Measurements from ENCODE around the gene CDKL2. TPM values are rescaled to one million over a fixed set of nuclear protein-coding genes. Genes with fewer than 3 reads are reported as not detected.

Gene CDKL2
- polyA plus RNA-seq, 1 experiment: 0.38 TPM

DNA sequence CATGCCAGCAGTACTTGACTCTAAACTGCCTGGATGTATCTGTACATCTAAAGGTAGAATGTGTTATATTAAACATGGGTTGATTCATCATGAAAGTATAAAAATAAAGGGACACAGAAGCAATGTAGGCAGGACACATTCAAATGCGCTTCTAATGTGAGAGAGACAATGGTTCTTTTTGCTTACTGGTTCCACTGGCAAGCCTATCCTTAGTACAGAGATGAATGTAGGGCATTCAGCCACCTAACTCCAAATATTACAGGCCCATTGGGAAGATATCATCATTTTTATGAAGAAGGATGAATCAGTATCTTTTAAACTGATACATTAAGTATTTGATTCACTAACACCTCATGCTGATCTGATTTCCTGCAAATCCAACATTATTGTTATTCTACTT lies 18.0 kb downstream of the CDKL2 start:
- ChIA-PET POLR2A (no interaction called here), CTCF (no interaction called here)
- Histone ChIP-seq H3K4me3 (ENCODE audit: low read depth, low read length) (no peak overlapping the region), H3K36me3 (ENCODE audit: control insufficient read depth, insufficient read depth, low read length) (no peaks in the 10 kb centered on the region), H3K27me3 (ENCODE audit: control insufficient read depth, insufficient read depth, low read length) (no peaks in the 10 kb centered on the region)
- TF ChIP-seq, protein P1, sequence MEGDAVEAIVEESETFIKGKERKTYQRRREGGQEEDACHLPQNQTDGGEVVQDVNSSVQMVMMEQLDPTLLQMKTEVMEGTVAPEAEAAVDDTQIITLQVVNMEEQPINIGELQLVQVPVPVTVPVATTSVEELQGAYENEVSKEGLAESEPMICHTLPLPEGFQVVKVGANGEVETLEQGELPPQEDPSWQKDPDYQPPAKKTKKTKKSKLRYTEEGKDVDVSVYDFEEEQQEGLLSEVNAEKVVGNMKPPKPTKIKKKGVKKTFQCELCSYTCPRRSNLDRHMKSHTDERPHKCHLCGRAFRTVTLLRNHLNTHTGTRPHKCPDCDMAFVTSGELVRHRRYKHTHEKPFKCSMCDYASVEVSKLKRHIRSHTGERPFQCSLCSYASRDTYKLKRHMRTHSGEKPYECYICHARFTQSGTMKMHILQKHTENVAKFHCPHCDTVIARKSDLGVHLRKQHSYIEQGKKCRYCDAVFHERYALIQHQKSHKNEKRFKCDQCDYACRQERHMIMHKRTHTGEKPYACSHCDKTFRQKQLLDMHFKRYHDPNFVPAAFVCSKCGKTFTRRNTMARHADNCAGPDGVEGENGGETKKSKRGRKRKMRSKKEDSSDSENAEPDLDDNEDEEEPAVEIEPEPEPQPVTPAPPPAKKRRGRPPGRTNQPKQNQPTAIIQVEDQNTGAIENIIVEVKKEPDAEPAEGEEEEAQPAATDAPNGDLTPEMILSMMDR (IDR thresholded peaks at IDR 0.05; ENCODE audit: insufficient read depth, low read depth, low read length): no peak
- no peak for DNase-seq (ENCODE audit: low read depth)

DNA sequence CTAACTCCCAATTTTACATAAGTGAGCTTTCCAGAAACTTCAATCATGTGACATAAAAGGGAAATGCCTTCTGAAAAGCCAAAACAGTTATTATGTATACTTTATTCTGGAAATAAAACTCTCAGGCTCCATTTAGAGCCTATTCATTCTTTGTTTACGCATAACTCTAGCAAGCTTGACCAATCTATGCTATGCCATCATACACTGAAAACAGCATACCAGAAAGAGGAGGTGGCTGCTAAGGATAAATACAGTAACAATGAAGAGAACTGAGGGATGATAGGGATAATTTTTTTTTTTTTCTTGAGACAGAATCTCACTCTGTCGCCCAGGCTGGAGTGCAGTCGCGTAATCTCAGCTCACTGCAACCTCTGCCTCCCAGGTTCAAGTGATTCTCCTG lies 24.4 kb downstream of the CDKL2 start:
- DNase-seq (ENCODE audit: low read depth): no peak
- ChIA-PET CTCF (no interaction called here), POLR2A (no interaction called here)
- H3K4me3 ChIP-seq (ENCODE audit: low read depth, low read length): no peak overlapping the region
- H3K27me3 ChIP-seq (ENCODE audit: control insufficient read depth, insufficient read depth, low read length): no peaks in the 10 kb centered on the region
- TF ChIP-seq, protein P1 (IDR thresholded peaks at IDR 0.05; ENCODE audit: insufficient read depth, low read depth, low read length): no peak
- H3K36me3 ChIP-seq (ENCODE audit: control insufficient read depth, insufficient read depth, low read length): no peaks in the 10 kb centered on the region

DNA sequence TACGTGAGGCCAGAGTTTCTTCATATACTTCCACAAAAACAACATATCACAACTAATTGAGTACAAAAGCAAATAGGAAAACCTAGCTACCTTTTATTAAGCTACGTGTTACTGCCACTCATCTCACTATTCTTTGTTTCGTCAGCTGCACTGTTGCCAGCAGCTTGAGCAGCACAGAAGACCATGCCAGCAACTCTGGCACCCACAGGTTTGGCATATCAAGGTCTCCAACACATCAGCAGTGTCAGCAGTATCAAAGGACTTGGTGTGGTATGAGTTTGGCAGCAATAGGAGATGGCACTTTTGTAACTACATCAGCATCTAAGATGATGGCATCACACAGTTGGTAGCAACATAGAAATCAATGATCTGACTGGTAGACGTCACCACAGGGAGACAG lies 30.7 kb downstream of the CDKL2 start:
- DNase-seq (ENCODE audit: low read depth): no peak
- Histone ChIP-seq H3K36me3 (ENCODE audit: control insufficient read depth, insufficient read depth, low read length) (no peaks in the 10 kb centered on the region), H3K27me3 (ENCODE audit: control insufficient read depth, insufficient read depth, low read length) (no peaks in the 10 kb centered on the region), H3K4me3 (ENCODE audit: low read depth, low read length) (no peak overlapping the region)
- POLR2A ChIA-PET: no interaction called here
- CTCF ChIA-PET: no interaction called here
- TF ChIP-seq, protein P1 (IDR thresholded peaks at IDR 0.05; ENCODE audit: insufficient read depth, low read depth, low read length): no peak

- ChIA-PET POLR2A (no interaction called here), CTCF (no interaction called here)
- H3K27me3 ChIP-seq (ENCODE audit: control insufficient read depth, insufficient read depth, low read length): no peaks in the 10 kb centered on the region
- peak; percentile 25 for DNase-seq (ENCODE audit: low read depth)
- TF ChIP-seq, protein P1 (IDR thresholded peaks at IDR 0.05; ENCODE audit: insufficient read depth, low read depth, low read length): no peak
- no peak overlapping the region for H3K4me3 ChIP-seq (ENCODE audit: low read depth, low read length)
- no peaks in the 10 kb centered on the region for H3K36me3 ChIP-seq (ENCODE audit: control insufficient read depth, insufficient read depth, low read length)
Observed at GRCh38 chr4:75598390-75598789, 31.9 kb downstream of the CDKL2 start.

- ChIA-PET CTCF (interaction anchor here (0.7 kb wide), 1 partner anchor 252 kb away, joined by 4 read pairs; no protein-coding TSS in a partner anchor), POLR2A (no interaction called here)
- H3K36me3 ChIP-seq (ENCODE audit: control insufficient read depth, insufficient read depth, low read length): no peaks in the 10 kb centered on the region
- TF ChIP-seq, protein P1 (IDR thresholded peaks at IDR 0.05; ENCODE audit: insufficient read depth, low read depth, low read length): no peak
- no peak for DNase-seq (ENCODE audit: low read depth)
- H3K4me3 ChIP-seq (ENCODE audit: low read depth, low read length): no peak overlapping the region
- no peaks in the 10 kb centered on the region for H3K27me3 ChIP-seq (ENCODE audit: control insufficient read depth, insufficient read depth, low read length)
Observed at GRCh38 chr4:75596061-75596460, 34.3 kb downstream of the CDKL2 start.

Data from BJ (cell line).